GM12878 (cell line): ENCODE results near the gene SMG9. TPM values are rescaled to one million over a fixed set of nuclear protein-coding genes. Genes with fewer than 3 reads are reported as not detected.

Source experiments
- ATF7 ChIP-seq: fragments of 450-650 bp; IDR thresholded peaks from 2 replicates; pipeline ENCODE4 v1.6.1; 2016; ENCODE audit warnings: low read depth, mild to moderate bottlenecking
- BCLAF1 ChIP-seq: fragments of 450-650 bp; IDR thresholded peaks from 2 replicates; pipeline ENCODE4 v1.6.1; 2017; ENCODE audit warnings: antibody characterized with exemption, mild to moderate bottlenecking, moderate library complexity
- BHLHE40 ChIP-seq, 2 experiments: fragments of 450-650 bp in 1 of 2; IDR thresholded peaks; 2 replicates each; pipeline ENCODE4 v1.6.1; 2011 to 2017; ENCODE audit warnings: low read depth in 2 of 2, borderline replicate concordance in 1 of 2, improper control_type of control experiment in 1 of 2, low read length in 1 of 2, mild to moderate bottlenecking in 1 of 2
- CBX5 ChIP-seq: sonication (generic); IDR thresholded peaks from 2 replicates; pipeline ENCODE4 v1.6.1; 2016; ENCODE audit warnings: low read depth, moderate library complexity, mild to moderate bottlenecking, inconsistent platforms
- CHD2 ChIP-seq: IDR thresholded peaks from 2 replicates; pipeline ENCODE4 v1.6.1; 2011; ENCODE audit warnings: low read depth, low read length, improper control_type of control experiment, borderline replicate concordance
- GATAD2B ChIP-seq: fragments of 450-650 bp; conservative IDR thresholded peaks from 2 replicates; pipeline ENCODE4 v1.6.1; 2017; ENCODE audit warnings: low read depth, mild to moderate bottlenecking, moderate library complexity
- IKZF2 ChIP-seq, 2 experiments: fragments of 450-650 bp; IDR thresholded peaks; 2 replicates each; pipeline ENCODE4 v1.6.1; 2017; ENCODE audit warnings: mild to moderate bottlenecking in 2 of 2, moderate library complexity in 2 of 2
- IRF4 ChIP-seq: IDR thresholded peaks from 2 replicates; pipeline ENCODE4 v1.6.1; 2011; ENCODE audit warnings: low read depth, low read length
- KLF5 ChIP-seq: fragments of 450-650 bp; IDR thresholded peaks from 2 replicates; pipeline ENCODE4 v1.6.1; 2014; ENCODE audit warnings: mild to moderate bottlenecking; ENCODE audit not compliant: partially characterized antibody
- MEF2A ChIP-seq: IDR thresholded peaks from 2 replicates; pipeline ENCODE4 v1.6.1; 2011; ENCODE audit warnings: low read depth, mild to moderate bottlenecking, low read length, moderate library complexity; ENCODE audit not compliant: insufficient read depth
- NFXL1 ChIP-seq: fragments of 450-650 bp; IDR thresholded peaks from 2 replicates; pipeline ENCODE4 v1.6.1; 2017; ENCODE audit warnings: antibody characterized with exemption, mild to moderate bottlenecking, borderline replicate concordance
- PAX8 ChIP-seq: fragments of 450-650 bp; IDR thresholded peaks from 2 replicates; pipeline ENCODE4 v1.6.1; 2017; ENCODE audit warnings: mild to moderate bottlenecking, moderate library complexity
- RAD21 ChIP-seq: IDR thresholded peaks from 2 replicates; pipeline ENCODE4 v1.6.1; 2011; ENCODE audit warnings: mild to moderate bottlenecking, low read depth, low read length, moderate library complexity; ENCODE audit not compliant: insufficient read depth
- SMC3 ChIP-seq: IDR thresholded peaks from 2 replicates; pipeline ENCODE4 v1.6.1; 2011; ENCODE audit warnings: low read length, improper control_type of control experiment, borderline replicate concordance
- SRF ChIP-seq, 2 experiments: IDR thresholded peaks; 2 replicates each; pipeline ENCODE4 v1.6.1; 2011; ENCODE audit warnings: low read depth in 2 of 2, low read length in 2 of 2, mild to moderate bottlenecking in 1 of 2, moderate library complexity in 1 of 2
- STAT3 ChIP-seq: IDR thresholded peaks from 2 replicates; pipeline ENCODE4 v1.6.1; 2011; ENCODE audit warnings: low read depth, low read length, improper control_type of control experiment
- ZNF207 ChIP-seq: fragments of 450-650 bp; IDR thresholded peaks from 2 replicates; pipeline ENCODE4 v1.6.1; 2014; ENCODE audit warnings: antibody characterized with exemption, mild to moderate bottlenecking, borderline replicate concordance
- polyA plus RNA-seq, 11 experiments: library from polyadenylated mRNA; depleted of rRNA in 4 of 11; unstranded in 6 of 11; stranded (reverse) in 5 of 11; fragments of >200 nt; fragmentation: Nextera tagmentation in 4 of 11; fragmentation: Illumina TruSeq in 1 of 11; extraction: Ambion mirVana in 4 of 11; extraction: Trizol in 1 of 11; gene quantifications; 1 replicate in 1 of 11; 2 replicates in 10 of 11; pipeline versions ENCODE4 v1.2.1 to v1.2.3, GENCODE V29; 2011 to 2016; ENCODE audit warnings: inconsistent platforms in 2 of 11, missing spikeins in 2 of 11, low read depth in 1 of 11
- total RNA-seq, 4 experiments: library from RNA; depleted of rRNA in 3 of 4; stranded (reverse); fragments of >200 nt in 3 of 4; fragmentation: Illumina TruSeq in 1 of 4; extraction: Trizol in 1 of 4; gene quantifications; 2 replicates each; pipeline versions ENCODE4 v1.2.1 to v1.2.3, GENCODE V29; 2013 to 2021
- TF ChIP-seq, protein P1 (sequence below): IDR thresholded peaks from 2 replicates; pipeline ENCODE4 v1.6.1; 2012; ENCODE audit warnings: improper control_type of control experiment, low read depth, low read length; ENCODE audit not compliant: insufficient replicate concordance
- TF ChIP-seq, protein P2 (sequence below): IDR thresholded peaks from 2 replicates; pipeline ENCODE4 v1.6.1; 2011; ENCODE audit warnings: low read depth, low read length, improper control_type of control experiment, borderline replicate concordance
- TF ChIP-seq, protein P3 (sequence below): fragments of 450-650 bp; conservative IDR thresholded peaks from 2 replicates; pipeline ENCODE4 v1.6.1; 2017; ENCODE audit warnings: mild to moderate bottlenecking, moderate library complexity

Gene SMG9
- total and polyA plus RNA-seq, 10 of the 15 experiments (the other 5 are each of a cell fraction or from before 2014, with no cell fraction given) = 0.69 to 52.2 (median 28.1) TPM

DNA sequence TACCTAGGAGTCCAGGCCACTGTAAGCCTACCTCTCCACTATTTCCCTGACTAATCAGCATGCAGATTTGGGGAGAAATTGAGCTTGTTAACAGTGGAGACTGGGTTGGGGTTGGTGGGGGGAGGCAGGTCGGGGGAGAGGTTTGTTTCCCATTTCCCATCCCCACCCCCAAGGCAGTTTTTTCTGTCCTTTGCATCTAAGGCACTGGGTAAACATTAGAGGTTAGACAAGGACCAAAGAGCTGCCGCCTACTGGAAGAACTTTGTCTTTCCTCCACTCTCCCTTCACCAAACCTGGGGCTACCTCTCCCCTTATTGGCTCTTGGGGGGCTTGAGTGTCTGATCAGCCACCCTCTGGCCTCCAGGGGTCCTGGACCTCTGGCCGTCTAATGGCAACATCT, 25.1 kb upstream of the SMG9 start (continued):
- TF ChIP-seq, protein P1, sequence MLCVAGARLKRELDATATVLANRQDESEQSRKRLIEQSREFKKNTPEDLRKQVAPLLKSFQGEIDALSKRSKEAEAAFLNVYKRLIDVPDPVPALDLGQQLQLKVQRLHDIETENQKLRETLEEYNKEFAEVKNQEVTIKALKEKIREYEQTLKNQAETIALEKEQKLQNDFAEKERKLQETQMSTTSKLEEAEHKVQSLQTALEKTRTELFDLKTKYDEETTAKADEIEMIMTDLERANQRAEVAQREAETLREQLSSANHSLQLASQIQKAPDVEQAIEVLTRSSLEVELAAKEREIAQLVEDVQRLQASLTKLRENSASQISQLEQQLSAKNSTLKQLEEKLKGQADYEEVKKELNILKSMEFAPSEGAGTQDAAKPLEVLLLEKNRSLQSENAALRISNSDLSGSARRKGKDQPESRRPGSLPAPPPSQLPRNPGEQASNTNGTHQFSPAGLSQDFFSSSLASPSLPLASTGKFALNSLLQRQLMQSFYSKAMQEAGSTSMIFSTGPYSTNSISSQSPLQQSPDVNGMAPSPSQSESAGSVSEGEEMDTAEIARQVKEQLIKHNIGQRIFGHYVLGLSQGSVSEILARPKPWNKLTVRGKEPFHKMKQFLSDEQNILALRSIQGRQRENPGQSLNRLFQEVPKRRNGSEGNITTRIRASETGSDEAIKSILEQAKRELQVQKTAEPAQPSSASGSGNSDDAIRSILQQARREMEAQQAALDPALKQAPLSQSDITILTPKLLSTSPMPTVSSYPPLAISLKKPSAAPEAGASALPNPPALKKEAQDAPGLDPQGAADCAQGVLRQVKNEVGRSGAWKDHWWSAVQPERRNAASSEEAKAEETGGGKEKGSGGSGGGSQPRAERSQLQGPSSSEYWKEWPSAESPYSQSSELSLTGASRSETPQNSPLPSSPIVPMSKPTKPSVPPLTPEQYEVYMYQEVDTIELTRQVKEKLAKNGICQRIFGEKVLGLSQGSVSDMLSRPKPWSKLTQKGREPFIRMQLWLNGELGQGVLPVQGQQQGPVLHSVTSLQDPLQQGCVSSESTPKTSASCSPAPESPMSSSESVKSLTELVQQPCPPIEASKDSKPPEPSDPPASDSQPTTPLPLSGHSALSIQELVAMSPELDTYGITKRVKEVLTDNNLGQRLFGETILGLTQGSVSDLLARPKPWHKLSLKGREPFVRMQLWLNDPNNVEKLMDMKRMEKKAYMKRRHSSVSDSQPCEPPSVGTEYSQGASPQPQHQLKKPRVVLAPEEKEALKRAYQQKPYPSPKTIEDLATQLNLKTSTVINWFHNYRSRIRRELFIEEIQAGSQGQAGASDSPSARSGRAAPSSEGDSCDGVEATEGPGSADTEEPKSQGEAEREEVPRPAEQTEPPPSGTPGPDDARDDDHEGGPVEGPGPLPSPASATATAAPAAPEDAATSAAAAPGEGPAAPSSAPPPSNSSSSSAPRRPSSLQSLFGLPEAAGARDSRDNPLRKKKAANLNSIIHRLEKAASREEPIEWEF = no peak
- TF ChIP-seq CHD2 (0 out of 2 replicates have a peak, but pooled peaks have one; percentile 47), RAD21 (peak; percentile 38), BCLAF1 (no peak), NFXL1 (0 out of 2 replicates have a peak, but pooled peaks have one; percentile 40), SMC3 (peak; percentile 53; the same call in 1 of the 2 replicates), PAX8 (no peak), SRF (IDR thresholded peaks at IDR 0.05; ENCODE audit: low read depth in 2 of 2, low read length in 2 of 2) (no peak), KLF5 (no peak), CBX5 (no peak), BHLHE40 (IDR thresholded peaks at IDR 0.05; ENCODE audit: borderline replicate concordance in 1 of 2, low read depth in 2 of 2, low read length in 1 of 2) (no peak), IRF4 (no peak), GATAD2B (no peak), ATF7 (no peak), IKZF2 (IDR thresholded peaks at IDR 0.05) (peak; percentile 31 to 36; a peak in 2 of 4 replicates), ZNF207 (no peak), STAT3 (no peak), MEF2A (no peak)
- TF ChIP-seq, protein P2, sequence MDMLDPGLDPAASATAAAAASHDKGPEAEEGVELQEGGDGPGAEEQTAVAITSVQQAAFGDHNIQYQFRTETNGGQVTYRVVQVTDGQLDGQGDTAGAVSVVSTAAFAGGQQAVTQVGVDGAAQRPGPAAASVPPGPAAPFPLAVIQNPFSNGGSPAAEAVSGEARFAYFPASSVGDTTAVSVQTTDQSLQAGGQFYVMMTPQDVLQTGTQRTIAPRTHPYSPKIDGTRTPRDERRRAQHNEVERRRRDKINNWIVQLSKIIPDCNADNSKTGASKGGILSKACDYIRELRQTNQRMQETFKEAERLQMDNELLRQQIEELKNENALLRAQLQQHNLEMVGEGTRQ = no peak
- TF ChIP-seq, protein P3, sequence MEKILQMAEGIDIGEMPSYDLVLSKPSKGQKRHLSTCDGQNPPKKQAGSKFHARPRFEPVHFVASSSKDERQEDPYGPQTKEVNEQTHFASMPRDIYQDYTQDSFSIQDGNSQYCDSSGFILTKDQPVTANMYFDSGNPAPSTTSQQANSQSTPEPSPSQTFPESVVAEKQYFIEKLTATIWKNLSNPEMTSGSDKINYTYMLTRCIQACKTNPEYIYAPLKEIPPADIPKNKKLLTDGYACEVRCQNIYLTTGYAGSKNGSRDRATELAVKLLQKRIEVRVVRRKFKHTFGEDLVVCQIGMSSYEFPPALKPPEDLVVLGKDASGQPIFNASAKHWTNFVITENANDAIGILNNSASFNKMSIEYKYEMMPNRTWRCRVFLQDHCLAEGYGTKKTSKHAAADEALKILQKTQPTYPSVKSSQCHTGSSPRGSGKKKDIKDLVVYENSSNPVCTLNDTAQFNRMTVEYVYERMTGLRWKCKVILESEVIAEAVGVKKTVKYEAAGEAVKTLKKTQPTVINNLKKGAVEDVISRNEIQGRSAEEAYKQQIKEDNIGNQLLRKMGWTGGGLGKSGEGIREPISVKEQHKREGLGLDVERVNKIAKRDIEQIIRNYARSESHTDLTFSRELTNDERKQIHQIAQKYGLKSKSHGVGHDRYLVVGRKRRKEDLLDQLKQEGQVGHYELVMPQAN = 0 out of 2 replicates have a peak, but pooled peaks have one; percentile 33
